GM12878 (cell line): Measurements from ENCODE around the gene FDXR. TPM values are rescaled to one million over a fixed set of nuclear protein-coding genes. Genes with fewer than 3 reads are reported as not detected.

ENCODE experiments used
- ATAC-seq: fragments of 200-7000 bp; cut with Tn5 transposase; 3 replicates; pipeline ENCODE4 v1.9.1; 2020; ENCODE audit warnings: mild to moderate bottlenecking, moderate library complexity
- BruUV-seq: library from RNA; stranded (reverse); fragments of 400-500 nt; replicated peaks from 2 replicates; lab custom pipeline; 2021; lab: Mats Ljungman, UMichigan
- CTCF ChIA-PET: fragments of 300-600 bp; sonication (Branson Sonifier 250); formaldehyde crosslinking; extraction: SDS; loops from one replicate; lab custom pipeline; 2021; ENCODE audit warnings: inconsistent platforms; lab: Yijun Ruan, JAX
- POLR2A ChIA-PET: fragments of 350-600 bp; formaldehyde crosslinking; extraction: SDS; loops from one replicate; lab custom pipeline; 2021; ENCODE audit warnings: inconsistent platforms; lab: Charles Lee
- RAD21 ChIA-PET: fragments of 300-600 bp; sonication (Branson Sonifier 250); formaldehyde crosslinking; loops from one replicate; lab custom pipeline; 2023; ENCODE audit warnings: antibody characterized with exemption; ENCODE audit not compliant: unreplicated experiment; lab: Charles Lee
- SMC1A ChIA-PET: fragments of 300-600 bp; sonication (Branson Sonifier 250); formaldehyde crosslinking; loops from one replicate; lab custom pipeline; 2023; ENCODE audit not compliant: unreplicated experiment, uncharacterized antibody; lab: Charles Lee
- DNase-seq: peaks from one replicate; pipeline ENCODE4 v3.0.0-alpha.2; 2011; ENCODE audit warnings: low read depth, low spot score
- FAIRE-seq: peaks from 3 replicates; lab custom pipeline; 2011; peaks lifted over from hg19 to GRCh38; lab: Jason Lieb, UNC
- H2AFZ ChIP-seq: 2 replicates; pipeline ENCODE4 v1.6.0; 2011; ENCODE audit warnings: low read depth, low read length, control low read depth; ENCODE audit not compliant: control insufficient read depth
- H3K27ac ChIP-seq: 2 replicates; pipeline ENCODE4 v1.5.1; 2011; ENCODE audit warnings: control low read depth; ENCODE audit not compliant: control insufficient read depth, insufficient read depth
- H3K27me3 ChIP-seq, 2 experiments: replicated peaks in 1 of 2; 2 replicates each; pipeline versions ENCODE4 v1.6.0 to v1.6.1; 2011; ENCODE audit warnings: low read length in 1 of 2; ENCODE audit not compliant: control insufficient read depth in 2 of 2, insufficient read depth in 2 of 2
- H3K36me3 ChIP-seq, 2 experiments: 2 replicates each; pipeline ENCODE4 v1.5.1; 2011; ENCODE audit warnings: low read length in 1 of 2; ENCODE audit not compliant: control insufficient read depth in 2 of 2, insufficient read depth in 2 of 2
- H3K4me1 ChIP-seq: 2 replicates; pipeline ENCODE4 v1.6.1; 2011; ENCODE audit warnings: mild to moderate bottlenecking, low read length, moderate library complexity, mixed read lengths; ENCODE audit not compliant: control insufficient read depth, insufficient read depth
- H3K4me2 ChIP-seq: 2 replicates; pipeline ENCODE4 v1.6.0; 2011; ENCODE audit warnings: control low read depth; ENCODE audit not compliant: control insufficient read depth, insufficient read depth
- H3K4me3 ChIP-seq: fragments of 200-600 bp; sonication (generic); 2 replicates; pipeline ENCODE4 v1.5.1; 2016
- H3K79me2 ChIP-seq: 2 replicates; pipeline ENCODE4 v1.6.0; 2011; ENCODE audit warnings: low read length; ENCODE audit not compliant: control insufficient read depth, insufficient read depth
- H3K9ac ChIP-seq: 2 replicates; pipeline ENCODE4 v1.8.0; 2011; ENCODE audit warnings: low read length, control low read depth, mixed read lengths; ENCODE audit not compliant: control insufficient read depth, insufficient read depth
- H3K9me3 ChIP-seq: replicated peaks from 3 replicates; pipeline ENCODE4 v1.5.1; 2011; ENCODE audit warnings: mild to moderate bottlenecking, low read length; ENCODE audit not compliant: control insufficient read depth, insufficient read depth
- H4K20me1 ChIP-seq: 2 replicates; pipeline ENCODE4 v1.6.0; 2011; ENCODE audit not compliant: control insufficient read depth, insufficient read depth
- EP300 ChIP-seq, 2 experiments: fragments of 150-350 bp in 1 of 2; IDR thresholded peaks; 2 replicates each; pipeline ENCODE4 v1.6.1; 2011 to 2012; ENCODE audit warnings: low read depth in 2 of 2, low read length in 2 of 2, borderline replicate concordance in 1 of 2, improper control_type of control experiment in 1 of 2, inconsistent platforms in 1 of 2; ENCODE audit not compliant: control insufficient read depth in 1 of 2
- NRF1 ChIP-seq: conservative IDR thresholded peaks from 2 replicates; pipeline ENCODE4 v1.6.1; 2011; ENCODE audit warnings: mild to moderate bottlenecking, low read depth, low read length, improper control_type of control experiment
- RAD21 ChIP-seq: IDR thresholded peaks from 2 replicates; pipeline ENCODE4 v1.6.1; 2011; ENCODE audit warnings: mild to moderate bottlenecking, low read depth, low read length, moderate library complexity; ENCODE audit not compliant: insufficient read depth
- RBBP5 ChIP-seq: fragments of 200-600 bp; sonication (generic); conservative IDR thresholded peaks from 2 replicates; pipeline ENCODE4 v1.6.1; 2016
- RCOR1 ChIP-seq: conservative IDR thresholded peaks from 2 replicates; pipeline ENCODE4 v1.6.1; 2012; ENCODE audit warnings: low read depth, low read length, improper control_type of control experiment
- SMC3 ChIP-seq: IDR thresholded peaks from 2 replicates; pipeline ENCODE4 v1.6.1; 2011; ENCODE audit warnings: low read length, improper control_type of control experiment, borderline replicate concordance
- WGBS: methylation state at CpG from one replicate; pipeline ENCODE4 v1.1.6; 2016; ENCODE audit warnings: low lambda C conversion rate; ENCODE audit not compliant: insufficient replicate concordance, insufficient coverage; ENCODE audit errors: missing lambda C conversion rate; 5-methylcytosine and 5-hydroxymethylcytosine counted together
- in situ Hi-C: fragments of 300-500 bp; cut with MboI; formaldehyde crosslinking; loops from 9 replicates; pipeline ENCODE4 v1.14.3; 2018; ENCODE audit warnings: mixed read lengths
- intact Hi-C: fragments of 100-400 bp; cut with micrococcal nuclease; formaldehyde crosslinking; loops from one replicate; pipeline ENCODE4 v1.14.2; 2022; ENCODE audit not compliant: unreplicated experiment
- polyA plus RNA-seq, 11 experiments: library from polyadenylated mRNA; depleted of rRNA in 4 of 11; unstranded in 6 of 11; stranded (reverse) in 5 of 11; fragments of >200 nt; fragmentation: Nextera tagmentation in 4 of 11; fragmentation: Illumina TruSeq in 1 of 11; extraction: Ambion mirVana in 4 of 11; extraction: Trizol in 1 of 11; gene quantifications; 1 replicate in 1 of 11; 2 replicates in 10 of 11; pipeline versions ENCODE4 v1.2.1 to v1.2.3, GENCODE V29; 2011 to 2016; ENCODE audit warnings: inconsistent platforms in 2 of 11, missing spikeins in 2 of 11, low read depth in 1 of 11
- total RNA-seq, 4 experiments: library from RNA; depleted of rRNA in 3 of 4; stranded (reverse); fragments of >200 nt in 3 of 4; fragmentation: Illumina TruSeq in 1 of 4; extraction: Trizol in 1 of 4; gene quantifications; 2 replicates each; pipeline versions ENCODE4 v1.2.1 to v1.2.3, GENCODE V29; 2013 to 2021
- TF ChIP-seq, protein P1 (sequence below): fragments of 150-350 bp; IDR thresholded peaks from 2 replicates; pipeline ENCODE4 v1.6.1; 2016; ENCODE audit warnings: low read depth, low read length
- TF ChIP-seq, protein P2 (sequence below): IDR thresholded peaks from 2 replicates; pipeline ENCODE4 v1.6.1; 2012; ENCODE audit warnings: low read depth, low read length, improper control_type of control experiment
- TF ChIP-seq, protein P3 (sequence below), 3 experiments: IDR thresholded peaks in 2 of 3; conservative IDR thresholded peaks in 1 of 3; 2 replicates each; pipeline ENCODE4 v1.5.1; 2011; ENCODE audit warnings: low read depth in 3 of 3, low read length in 3 of 3, mild to moderate bottlenecking in 3 of 3, control low read depth in 2 of 3, moderate library complexity in 2 of 3, inconsistent platforms in 1 of 3, mixed read lengths in 1 of 3; ENCODE audit not compliant: control insufficient read depth in 2 of 3, insufficient read depth in 1 of 3; ENCODE audit errors: extremely low read depth in 1 of 3

The FDXR gene
- total and polyA plus RNA-seq, 10 of the 15 experiments (the other 5 are each of a cell fraction or from before 2014, with no cell fraction given) = 0.85 to 162 (median 48.2) TPM

DNA sequence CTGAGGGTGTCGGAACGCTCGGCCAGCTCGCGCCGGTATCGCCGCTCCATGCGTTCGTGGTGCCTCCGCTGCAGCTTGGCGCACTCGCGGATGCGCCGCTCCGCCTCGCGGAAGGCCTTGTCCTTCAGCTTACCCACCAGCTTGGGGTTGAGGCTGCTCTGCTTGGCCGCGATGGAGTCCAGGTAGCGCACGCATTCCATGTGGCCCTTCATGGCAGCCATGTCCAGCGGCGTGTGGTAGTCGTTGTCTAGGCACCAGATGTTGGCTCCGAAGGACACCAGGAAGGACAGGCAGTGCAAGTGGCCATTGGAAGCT, 47.5 kb upstream of the FDXR start (continued):
- TF ChIP-seq, protein P1, sequence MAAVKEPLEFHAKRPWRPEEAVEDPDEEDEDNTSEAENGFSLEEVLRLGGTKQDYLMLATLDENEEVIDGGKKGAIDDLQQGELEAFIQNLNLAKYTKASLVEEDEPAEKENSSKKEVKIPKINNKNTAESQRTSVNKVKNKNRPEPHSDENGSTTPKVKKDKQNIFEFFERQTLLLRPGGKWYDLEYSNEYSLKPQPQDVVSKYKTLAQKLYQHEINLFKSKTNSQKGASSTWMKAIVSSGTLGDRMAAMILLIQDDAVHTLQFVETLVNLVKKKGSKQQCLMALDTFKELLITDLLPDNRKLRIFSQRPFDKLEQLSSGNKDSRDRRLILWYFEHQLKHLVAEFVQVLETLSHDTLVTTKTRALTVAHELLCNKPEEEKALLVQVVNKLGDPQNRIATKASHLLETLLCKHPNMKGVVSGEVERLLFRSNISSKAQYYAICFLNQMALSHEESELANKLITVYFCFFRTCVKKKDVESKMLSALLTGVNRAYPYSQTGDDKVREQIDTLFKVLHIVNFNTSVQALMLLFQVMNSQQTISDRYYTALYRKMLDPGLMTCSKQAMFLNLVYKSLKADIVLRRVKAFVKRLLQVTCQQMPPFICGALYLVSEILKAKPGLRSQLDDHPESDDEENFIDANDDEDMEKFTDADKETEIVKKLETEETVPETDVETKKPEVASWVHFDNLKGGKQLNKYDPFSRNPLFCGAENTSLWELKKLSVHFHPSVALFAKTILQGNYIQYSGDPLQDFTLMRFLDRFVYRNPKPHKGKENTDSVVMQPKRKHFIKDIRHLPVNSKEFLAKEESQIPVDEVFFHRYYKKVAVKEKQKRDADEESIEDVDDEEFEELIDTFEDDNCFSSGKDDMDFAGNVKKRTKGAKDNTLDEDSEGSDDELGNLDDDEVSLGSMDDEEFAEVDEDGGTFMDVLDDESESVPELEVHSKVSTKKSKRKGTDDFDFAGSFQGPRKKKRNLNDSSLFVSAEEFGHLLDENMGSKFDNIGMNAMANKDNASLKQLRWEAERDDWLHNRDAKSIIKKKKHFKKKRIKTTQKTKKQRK = no peak
- TF ChIP-seq RBBP5 (no peak), EP300 (IDR thresholded peaks at IDR 0.05; ENCODE audit: borderline replicate concordance in 1 of 2, control insufficient read depth in 1 of 2, low read depth in 2 of 2, low read length in 2 of 2) (no peak), NRF1 (no peak)
- TF ChIP-seq, protein P2, sequence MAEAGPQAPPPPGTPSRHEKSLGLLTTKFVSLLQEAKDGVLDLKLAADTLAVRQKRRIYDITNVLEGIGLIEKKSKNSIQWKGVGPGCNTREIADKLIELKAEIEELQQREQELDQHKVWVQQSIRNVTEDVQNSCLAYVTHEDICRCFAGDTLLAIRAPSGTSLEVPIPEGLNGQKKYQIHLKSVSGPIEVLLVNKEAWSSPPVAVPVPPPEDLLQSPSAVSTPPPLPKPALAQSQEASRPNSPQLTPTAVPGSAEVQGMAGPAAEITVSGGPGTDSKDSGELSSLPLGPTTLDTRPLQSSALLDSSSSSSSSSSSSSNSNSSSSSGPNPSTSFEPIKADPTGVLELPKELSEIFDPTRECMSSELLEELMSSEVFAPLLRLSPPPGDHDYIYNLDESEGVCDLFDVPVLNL = no peak

DNA sequence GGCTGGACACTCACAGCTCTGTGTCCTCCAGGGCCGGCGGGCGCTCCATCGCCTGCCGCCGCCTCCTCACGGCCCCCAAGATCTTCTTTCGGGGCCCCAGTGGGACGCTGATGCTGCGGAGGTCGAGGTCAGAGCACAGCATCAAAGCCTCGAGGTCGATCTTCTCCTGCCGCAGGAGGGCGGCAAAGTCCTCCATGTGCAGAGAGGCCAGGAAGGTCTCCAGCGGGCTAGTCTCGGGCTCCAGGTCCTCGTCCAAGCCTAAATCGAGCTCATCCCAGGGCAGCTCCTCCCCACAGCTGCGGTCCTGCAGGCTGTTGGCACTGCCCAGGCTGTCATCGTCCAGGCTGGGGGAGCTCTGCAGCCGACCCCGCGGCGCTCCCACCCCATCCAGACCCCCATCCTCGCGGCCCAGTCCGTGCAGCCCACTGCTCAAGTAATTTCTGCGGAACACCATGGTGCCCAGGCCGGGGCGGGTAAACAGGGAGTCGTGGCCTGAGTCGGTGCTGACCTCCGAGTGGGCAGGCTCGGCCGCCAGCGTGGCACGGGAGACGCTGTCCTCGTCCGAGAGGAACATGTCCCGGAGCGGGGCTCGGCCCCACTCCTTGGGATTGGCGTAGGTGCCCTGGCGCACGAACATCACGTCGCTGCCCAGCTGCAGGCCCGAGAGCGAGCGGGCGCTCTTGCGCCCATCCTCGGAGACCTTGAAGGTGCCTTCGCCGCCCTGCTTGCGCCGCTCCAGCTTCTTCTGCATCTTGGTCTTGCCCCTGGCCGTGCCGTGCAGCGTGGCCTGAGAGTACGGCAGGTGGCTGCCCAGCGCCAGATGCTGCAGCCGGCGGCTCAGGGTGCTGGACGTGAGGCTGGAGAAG, 46.9 kb upstream of the FDXR start:
- 0 out of 3 replicates have a peak, but pooled peaks have one; percentile 19 for ATAC-seq
- FAIRE-seq = no peak
- in situ Hi-C loops = loop anchor here (5.0 kb wide), 1 partner anchor 38 kb away; no protein-coding TSS in a partner anchor
- Histone ChIP-seq H2AFZ (no peak overlapping the region), H3K9me3 (no peaks in the 10 kb centered on the region), H3K27ac (no peak overlapping the region), H3K4me1 (no peaks in the 10 kb centered on the region), H3K79me2 (no peaks in the 10 kb centered on the region), H3K4me3 (no peak overlapping the region), H4K20me1 (no peaks in the 10 kb centered on the region), H3K27me3 (peaks cover 10 to 13% of the 10 kb centered on the region in 2 experiments), H3K9ac (no peak overlapping the region), H3K36me3 (no peaks in the 10 kb centered on the region), H3K4me2 (no peak overlapping the region)
- intact Hi-C loops = no loop called here
- ChIA-PET RAD21 (interaction anchor here (0.9 to 8.1 kb wide), 6 partner anchors 9 to 128 kb away, joined by 3 to 73 read pairs (median 4); no protein-coding TSS in a partner anchor), CTCF (interaction anchor here (0.6 to 12.6 kb wide), 4 partner anchors 12 to 1475 kb away, joined by 3 to 274 read pairs (median 3); no protein-coding TSS in a partner anchor), POLR2A (no interaction called here), SMC1A (interaction anchor here (0.5 to 3.0 kb wide), 5 partner anchors 38 to 1438 kb away, joined by 3 to 10 read pairs (median 3); no protein-coding TSS in a partner anchor)
- TF ChIP-seq RAD21 = peak; percentile 67
- TF ChIP-seq SMC3 = 0 out of 2 replicates have a peak, but pooled peaks have one; percentile 6
- TF ChIP-seq, protein P3, sequence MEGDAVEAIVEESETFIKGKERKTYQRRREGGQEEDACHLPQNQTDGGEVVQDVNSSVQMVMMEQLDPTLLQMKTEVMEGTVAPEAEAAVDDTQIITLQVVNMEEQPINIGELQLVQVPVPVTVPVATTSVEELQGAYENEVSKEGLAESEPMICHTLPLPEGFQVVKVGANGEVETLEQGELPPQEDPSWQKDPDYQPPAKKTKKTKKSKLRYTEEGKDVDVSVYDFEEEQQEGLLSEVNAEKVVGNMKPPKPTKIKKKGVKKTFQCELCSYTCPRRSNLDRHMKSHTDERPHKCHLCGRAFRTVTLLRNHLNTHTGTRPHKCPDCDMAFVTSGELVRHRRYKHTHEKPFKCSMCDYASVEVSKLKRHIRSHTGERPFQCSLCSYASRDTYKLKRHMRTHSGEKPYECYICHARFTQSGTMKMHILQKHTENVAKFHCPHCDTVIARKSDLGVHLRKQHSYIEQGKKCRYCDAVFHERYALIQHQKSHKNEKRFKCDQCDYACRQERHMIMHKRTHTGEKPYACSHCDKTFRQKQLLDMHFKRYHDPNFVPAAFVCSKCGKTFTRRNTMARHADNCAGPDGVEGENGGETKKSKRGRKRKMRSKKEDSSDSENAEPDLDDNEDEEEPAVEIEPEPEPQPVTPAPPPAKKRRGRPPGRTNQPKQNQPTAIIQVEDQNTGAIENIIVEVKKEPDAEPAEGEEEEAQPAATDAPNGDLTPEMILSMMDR (IDR thresholded peaks at IDR 0.05 in 2 of 3, conservative IDR thresholded peaks at IDR 0.05 in 1 of 3; ENCODE audit: control insufficient read depth in 2 of 3, extremely low read depth in 1 of 3, insufficient read depth in 1 of 3, low read depth in 3 of 3, low read length in 3 of 3) = peak; percentile 31 to 42 (median 42); a peak in 4 of 6 replicates
- no peak for TF ChIP-seq RCOR1
- BruUV-seq = no TSS peak
- WGBS = 66% methylated on average over 57 of the region's 67 CpGs
- no peak for DNase-seq
